K562 (cell line): ENCODE results near the gene LMNB1. TPM values are rescaled to one million over a fixed set of nuclear protein-coding genes. Genes with fewer than 3 reads are reported as not detected.

Experiments used
- CHD1 ChIP-seq: fragments of 200-600 bp; sonication (generic); IDR thresholded peaks from one replicate; pipeline ENCODE4 v1.6.1; 2012; ENCODE audit warnings: mild to moderate bottlenecking, moderate library complexity, low read length, inconsistent platforms
- EZH2 ChIP-seq: IDR thresholded peaks from 2 replicates; pipeline ENCODE4 v1.6.1; 2012; ENCODE audit warnings: low read depth, mild to moderate bottlenecking, inconsistent platforms, low read length, borderline replicate concordance
- MEF2D ChIP-seq: conservative IDR thresholded peaks from 2 replicates; pipeline ENCODE4 v1.6.1; 2016; ENCODE audit warnings: low read depth, missing genetic modification characterization, missing compliant biosample characterization
- POLR2B ChIP-seq: fragments of 450-650 bp; IDR thresholded peaks from 2 replicates; pipeline ENCODE4 v1.6.1; 2018; ENCODE audit warnings: low read depth; ENCODE audit not compliant: partially characterized antibody
- RUNX1 ChIP-seq: sonication (generic); IDR thresholded peaks from 2 replicates; pipeline ENCODE4 v1.6.1; 2016; ENCODE audit warnings: antibody characterized with exemption, low read depth
- SAP30 ChIP-seq: fragments of 200-600 bp; sonication (generic); IDR thresholded peaks from 2 replicates; pipeline ENCODE4 v1.6.1; 2012; ENCODE audit warnings: borderline replicate concordance, low read depth, mild to moderate bottlenecking, moderate library complexity, low read length, control low read depth, inconsistent platforms; ENCODE audit not compliant: insufficient read depth, poor library complexity, severe bottlenecking
- SETDB1 ChIP-seq: IDR thresholded peaks from one replicate; pipeline ENCODE4 v1.6.1; 2012; ENCODE audit warnings: low read length, control low read depth, inconsistent platforms
- SIX5 ChIP-seq, 2 experiments: IDR thresholded peaks; 2 replicates each; pipeline ENCODE4 v1.6.1; 2011; ENCODE audit warnings: low read length in 2 of 2, borderline replicate concordance in 1 of 2, low read depth in 1 of 2, mild to moderate bottlenecking in 1 of 2, moderate library complexity in 1 of 2; ENCODE audit not compliant: insufficient read depth in 1 of 2
- SMARCA5 ChIP-seq: fragments of 450-650 bp; IDR thresholded peaks from 2 replicates; pipeline ENCODE4 v1.6.1; 2016
- TARDBP ChIP-seq: fragments of 450-650 bp; IDR thresholded peaks from 2 replicates; pipeline ENCODE4 v1.6.1; 2016
- TBP ChIP-seq: optimal IDR thresholded peaks from 2 replicates; pipeline ENCODE3; 2011; ENCODE audit warnings: low read depth, low read length, improper control_type of control experiment
- ZBTB7A ChIP-seq: IDR thresholded peaks from 2 replicates; pipeline ENCODE4 v1.6.1; 2011; ENCODE audit warnings: low read depth, mild to moderate bottlenecking, low read length, moderate library complexity, borderline replicate concordance; ENCODE audit not compliant: control insufficient read depth
- ZNF561 ChIP-seq: fragments of 450-650 bp; formaldehyde crosslinking; conservative IDR thresholded peaks from 2 replicates; pipeline ENCODE4 v1.4.0; 2020; ENCODE audit warnings: mild to moderate bottlenecking, moderate library complexity
- ZNF75A ChIP-seq: fragments of 450-650 bp; formaldehyde crosslinking; IDR thresholded peaks from 2 replicates; pipeline ENCODE4 v1.4.0; 2020; ENCODE audit warnings: mild to moderate bottlenecking
- polyA plus RNA-seq, 8 experiments: library from polyadenylated mRNA; depleted of rRNA in 4 of 8; stranded (reverse) in 5 of 8; unstranded in 3 of 8; fragments of >200 nt; fragmentation: Nextera tagmentation in 2 of 8; fragmentation: Illumina TruSeq in 1 of 8; extraction: Ambion mirVana in 2 of 8; extraction: Trizol in 1 of 8; gene quantifications; 2 replicates each; pipeline versions ENCODE4 v1.2.1 to v1.2.3, GENCODE V29; 2011 to 2014; ENCODE audit warnings: inconsistent platforms in 1 of 8, missing spikeins in 1 of 8
- total RNA-seq, 7 experiments: library from RNA; depleted of rRNA in 6 of 7; stranded (reverse); fragments of >200 nt in 6 of 7; fragmentation: Illumina TruSeq in 2 of 7; extraction: Trizol in 2 of 7; gene quantifications; 2 replicates each; pipeline versions ENCODE4 v1.2.1 to v1.2.3, GENCODE V29; 2011 to 2021; ENCODE audit warnings: low replicate concordance in 1 of 7
- TF ChIP-seq, protein P1 (sequence below): fragments of 450-650 bp; formaldehyde crosslinking; IDR thresholded peaks from 2 replicates; pipeline ENCODE4 v1.4.0; 2022; ENCODE audit warnings: missing genetic modification characterization
- TF ChIP-seq, protein P2 (sequence below): fragments of 250-450 bp; sonication (Bioruptor Pico); IDR thresholded peaks from 2 replicates; pipeline ENCODE4 v1.8.0; 2021; ENCODE audit warnings: mild to moderate bottlenecking, moderate library complexity
- TF ChIP-seq, protein P3 (sequence below): IDR thresholded peaks from 2 replicates; pipeline ENCODE4 v1.6.1; 2014; ENCODE audit warnings: antibody characterized with exemption
- TF ChIP-seq, protein P4 (sequence below), 2 experiments: fragments of 450-650 bp in 1 of 2; sonication (generic) in 1 of 2; formaldehyde crosslinking in 1 of 2; IDR thresholded peaks in 1 of 2; conservative IDR thresholded peaks in 1 of 2; 2 replicates each; pipeline versions ENCODE4 v1.6.1 to v1.8.1; 2016 to 2023; ENCODE audit warnings: mild to moderate bottlenecking in 2 of 2, moderate library complexity in 2 of 2, inconsistent platforms in 1 of 2, missing genetic modification reagents in 1 of 2
- TF ChIP-seq, protein P5 (sequence below): fragments of 250-450 bp; sonication (Bioruptor Pico); IDR thresholded peaks from 2 replicates; pipeline ENCODE4 v1.8.0; 2021; ENCODE audit warnings: moderate library complexity, mild to moderate bottlenecking, inconsistent platforms

The LMNB1 gene
- total and polyA plus RNA-seq, 9 of the 15 experiments (the other 6 are each of a cell fraction or from before 2014, with no cell fraction given) = 2.8 to 190 (median 131) TPM

DNA sequence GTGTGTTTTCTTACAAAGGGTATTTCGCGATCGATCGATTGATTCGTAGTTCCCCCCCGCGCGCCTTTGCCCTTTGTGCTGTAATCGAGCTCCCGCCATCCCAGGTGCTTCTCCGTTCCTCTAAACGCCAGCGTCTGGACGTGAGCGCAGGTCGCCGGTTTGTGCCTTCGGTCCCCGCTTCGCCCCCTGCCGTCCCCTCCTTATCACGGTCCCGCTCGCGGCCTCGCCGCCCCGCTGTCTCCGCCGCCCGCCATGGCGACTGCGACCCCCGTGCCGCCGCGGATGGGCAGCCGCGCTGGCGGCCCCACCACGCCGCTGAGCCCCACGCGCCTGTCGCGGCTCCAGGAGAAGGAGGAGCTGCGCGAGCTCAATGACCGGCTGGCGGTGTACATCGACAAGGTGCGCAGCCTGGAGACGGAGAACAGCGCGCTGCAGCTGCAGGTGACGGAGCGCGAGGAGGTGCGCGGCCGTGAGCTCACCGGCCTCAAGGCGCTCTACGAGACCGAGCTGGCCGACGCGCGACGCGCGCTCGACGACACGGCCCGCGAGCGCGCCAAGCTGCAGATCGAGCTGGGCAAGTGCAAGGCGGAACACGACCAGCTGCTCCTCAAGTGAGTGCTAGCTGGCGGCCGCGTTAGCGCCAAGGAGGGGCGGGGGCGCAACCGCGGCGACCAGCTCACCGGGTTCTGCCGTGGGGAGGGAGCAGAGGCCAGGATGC lies 480 bp downstream of the LMNB1 start (continued):
- TF ChIP-seq, protein P1, sequence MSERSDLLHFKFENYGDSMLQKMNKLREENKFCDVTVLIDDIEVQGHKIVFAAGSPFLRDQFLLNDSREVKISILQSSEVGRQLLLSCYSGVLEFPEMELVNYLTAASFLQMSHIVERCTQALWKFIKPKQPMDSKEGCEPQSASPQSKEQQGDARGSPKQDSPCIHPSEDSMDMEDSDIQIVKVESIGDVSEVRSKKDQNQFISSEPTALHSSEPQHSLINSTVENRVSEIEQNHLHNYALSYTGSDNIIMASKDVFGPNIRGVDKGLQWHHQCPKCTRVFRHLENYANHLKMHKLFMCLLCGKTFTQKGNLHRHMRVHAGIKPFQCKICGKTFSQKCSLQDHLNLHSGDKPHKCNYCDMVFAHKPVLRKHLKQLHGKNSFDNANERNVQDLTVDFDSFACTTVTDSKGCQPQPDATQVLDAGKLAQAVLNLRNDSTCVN (CRISPR knock-in tag) = no peak
- TF ChIP-seq MEF2D (tag) (no peak), ZNF75A (CRISPR knock-in tag) (no peak), TBP (no peak), TARDBP (no peak), ZBTB7A (peak; percentile 69), SIX5 (IDR thresholded peaks at IDR 0.05; ENCODE audit: borderline replicate concordance in 1 of 2, insufficient read depth in 1 of 2, low read depth in 1 of 2, low read length in 2 of 2) (no peak), RUNX1 (no peak; the same call in 1 of the 2 replicates), CHD1 (peak; percentile 79), ZNF561 (CRISPR knock-in tag) (no peak), SETDB1 (no peak), EZH2 (no peak), SMARCA5 (no peak), POLR2B (peak; percentile 23), SAP30 (peak; percentile 87)
- TF ChIP-seq, protein P2, sequence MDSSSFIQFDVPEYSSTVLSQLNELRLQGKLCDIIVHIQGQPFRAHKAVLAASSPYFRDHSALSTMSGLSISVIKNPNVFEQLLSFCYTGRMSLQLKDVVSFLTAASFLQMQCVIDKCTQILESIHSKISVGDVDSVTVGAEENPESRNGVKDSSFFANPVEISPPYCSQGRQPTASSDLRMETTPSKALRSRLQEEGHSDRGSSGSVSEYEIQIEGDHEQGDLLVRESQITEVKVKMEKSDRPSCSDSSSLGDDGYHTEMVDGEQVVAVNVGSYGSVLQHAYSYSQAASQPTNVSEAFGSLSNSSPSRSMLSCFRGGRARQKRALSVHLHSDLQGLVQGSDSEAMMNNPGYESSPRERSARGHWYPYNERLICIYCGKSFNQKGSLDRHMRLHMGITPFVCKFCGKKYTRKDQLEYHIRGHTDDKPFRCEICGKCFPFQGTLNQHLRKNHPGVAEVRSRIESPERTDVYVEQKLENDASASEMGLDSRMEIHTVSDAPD (CRISPR knock-in tag) = peak; percentile 8; the same call in 1 of the 2 replicates
- TF ChIP-seq, protein P3, sequence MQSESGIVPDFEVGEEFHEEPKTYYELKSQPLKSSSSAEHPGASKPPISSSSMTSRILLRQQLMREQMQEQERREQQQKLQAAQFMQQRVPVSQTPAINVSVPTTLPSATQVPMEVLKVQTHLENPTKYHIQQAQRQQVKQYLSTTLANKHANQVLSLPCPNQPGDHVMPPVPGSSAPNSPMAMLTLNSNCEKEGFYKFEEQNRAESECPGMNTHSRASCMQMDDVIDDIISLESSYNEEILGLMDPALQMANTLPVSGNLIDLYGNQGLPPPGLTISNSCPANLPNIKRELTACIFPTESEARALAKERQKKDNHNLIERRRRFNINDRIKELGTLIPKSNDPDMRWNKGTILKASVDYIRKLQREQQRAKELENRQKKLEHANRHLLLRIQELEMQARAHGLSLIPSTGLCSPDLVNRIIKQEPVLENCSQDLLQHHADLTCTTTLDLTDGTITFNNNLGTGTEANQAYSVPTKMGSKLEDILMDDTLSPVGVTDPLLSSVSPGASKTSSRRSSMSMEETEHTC = no peak
- TF ChIP-seq, protein P4, sequence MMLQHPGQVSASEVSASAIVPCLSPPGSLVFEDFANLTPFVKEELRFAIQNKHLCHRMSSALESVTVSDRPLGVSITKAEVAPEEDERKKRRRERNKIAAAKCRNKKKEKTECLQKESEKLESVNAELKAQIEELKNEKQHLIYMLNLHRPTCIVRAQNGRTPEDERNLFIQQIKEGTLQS (IDR thresholded peaks at IDR 0.05) = no peak
- TF ChIP-seq, protein P4 (CRISPR knock-in tag; conservative IDR thresholded peaks at IDR 0.05) = no peak
- TF ChIP-seq, protein P5, sequence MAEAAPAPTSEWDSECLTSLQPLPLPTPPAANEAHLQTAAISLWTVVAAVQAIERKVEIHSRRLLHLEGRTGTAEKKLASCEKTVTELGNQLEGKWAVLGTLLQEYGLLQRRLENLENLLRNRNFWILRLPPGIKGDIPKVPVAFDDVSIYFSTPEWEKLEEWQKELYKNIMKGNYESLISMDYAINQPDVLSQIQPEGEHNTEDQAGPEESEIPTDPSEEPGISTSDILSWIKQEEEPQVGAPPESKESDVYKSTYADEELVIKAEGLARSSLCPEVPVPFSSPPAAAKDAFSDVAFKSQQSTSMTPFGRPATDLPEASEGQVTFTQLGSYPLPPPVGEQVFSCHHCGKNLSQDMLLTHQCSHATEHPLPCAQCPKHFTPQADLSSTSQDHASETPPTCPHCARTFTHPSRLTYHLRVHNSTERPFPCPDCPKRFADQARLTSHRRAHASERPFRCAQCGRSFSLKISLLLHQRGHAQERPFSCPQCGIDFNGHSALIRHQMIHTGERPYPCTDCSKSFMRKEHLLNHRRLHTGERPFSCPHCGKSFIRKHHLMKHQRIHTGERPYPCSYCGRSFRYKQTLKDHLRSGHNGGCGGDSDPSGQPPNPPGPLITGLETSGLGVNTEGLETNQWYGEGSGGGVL = no peak
